Kidney (tissue), 14 donors: ENCODE measurements around the gene KLHL3. TPM values are rescaled to one million over a fixed set of nuclear protein-coding genes. Genes with fewer than 3 reads are reported as not detected.

Experiments
- DNase-seq, 5 donors: peaks; one replicate each; pipeline ENCODE4 v3.0.0-alpha.2; 2013 to 2020
- FAIRE-seq: peaks from 2 replicates; lab custom pipeline; 2012; peaks lifted over from hg19 to GRCh38; lab: Jason Lieb, UNC
- H3K27ac ChIP-seq, 2 donors: one replicate each; pipeline ENCODE4 v1.7.0; 2013; ENCODE audit warnings: low read depth in 2 of 2, low read length in 2 of 2, inconsistent platforms in 1 of 2
- H3K27me3 ChIP-seq: one replicate; pipeline ENCODE4 v1.7.1; 2013; ENCODE audit warnings: low read length, inconsistent platforms; ENCODE audit not compliant: control insufficient read depth, insufficient read depth
- H3K36me3 ChIP-seq, 3 donors: one replicate each; pipeline versions ENCODE4 v1.7.0 to v1.7.1; 2013; ENCODE audit warnings: low read length in 3 of 3, control low read depth in 1 of 3, inconsistent platforms in 1 of 3; ENCODE audit not compliant: insufficient read depth in 3 of 3, control insufficient read depth in 2 of 3
- H3K4me1 ChIP-seq, 3 donors: one replicate each; pipeline versions ENCODE4 v1.7.0 to v1.7.1; 2013; ENCODE audit warnings: low read length in 3 of 3, inconsistent platforms in 1 of 3, low read depth in 1 of 3; ENCODE audit not compliant: control insufficient read depth in 2 of 3, insufficient read depth in 2 of 3
- H3K4me3 ChIP-seq, 3 donors: one replicate each; pipeline versions ENCODE4 v1.7.0 to v1.8.1; 2013; ENCODE audit warnings: low read length in 3 of 3, control low read depth in 1 of 3, inconsistent platforms in 1 of 3
- H3K9ac ChIP-seq, 3 donors: one replicate each; pipeline versions ENCODE4 v1.7.0 to v1.7.1; 2013; ENCODE audit warnings: low read length in 3 of 3, control low read depth in 1 of 3, inconsistent platforms in 1 of 3
- H3K9me3 ChIP-seq, 3 donors: one replicate each; pipeline versions ENCODE4 v1.7.0 to v1.7.1; 2013; ENCODE audit warnings: low read length in 3 of 3, control low read depth in 1 of 3, inconsistent platforms in 1 of 3; ENCODE audit not compliant: control insufficient read depth in 2 of 3, insufficient read depth in 1 of 3
- CTCF ChIP-seq: IDR thresholded peaks from 3 replicates; pipeline ENCODE4 v1.5.1; 2012; ENCODE audit warnings: mild to moderate bottlenecking, moderate library complexity, borderline replicate concordance; ENCODE audit not compliant: insufficient read depth; ENCODE audit errors: extremely low read depth
- intact Hi-C: fragments of 100-400 bp; cut with DNase I; formaldehyde crosslinking; loops from one replicate; pipeline ENCODE4 v1.11.1; 2022
- polyA plus RNA-seq: library from polyadenylated mRNA; stranded (reverse); fragments of 350-450 nt; fragmentation: Illumina TruSeq; extraction: RNeasy Lipid Tissue Mini Kit (QIAGEN cat#74804); gene quantifications from one replicate; pipeline ENCODE4 v1.2.3, GENCODE V29; 2014; ENCODE audit warnings: low read depth, low replicate concordance; ENCODE audit not compliant: insufficient read depth
- total RNA-seq: library from RNA; stranded (reverse); fragmentation: NEBNext Ultra II Directional; extraction: Animal tissue kit (Norgen Biotek cat#: 25700); gene quantifications from one replicate; pipeline ENCODE4 v1.2.1, GENCODE V29; 2021
- donor health status: control.
- donor health status: control.
- donor health status: control.
- donor health status: control.
- donor health status: control.
- donor health status: DM: yes; HTN: yes; CAD: no.
- donor health status: Normal renal cell carcinoma (clear cell type).

Gene KLHL3
- total and polyA plus RNA-seq, 2 donors from 2014 or later = 8.6 to 15.0 TPM

- Histone ChIP-seq H3K4me1 (peaks cover 0 to 15% (median 4%) of the 10 kb centered on the region in 3 donors), H3K9ac (no peak overlapping the region), H3K9me3 (no peaks in the 10 kb centered on the region), H3K27ac (peak overlapping the region; percentile 34 to 39), H3K4me3 (no peak overlapping the region), H3K36me3 (peaks cover 0 to 10% (median 7%) of the 10 kb centered on the region in 3 donors), H3K27me3 (no peaks in the 10 kb centered on the region)
- no peak for FAIRE-seq
- DNase-seq = peak in 1 of 5 donors; percentile 33
- TF ChIP-seq CTCF = no peak
- intact Hi-C loops = no loop called here
Observed at GRCh38 chr5:137693951-137694721, 41.8 kb downstream of the KLHL3 start.

- H3K4me1 ChIP-seq = peaks cover 0 to 15% (median 3%) of the 10 kb centered on the region in 3 donors
- H3K4me3 ChIP-seq = no peak overlapping the region
- H3K9ac ChIP-seq = no peak overlapping the region
- intact Hi-C loops = no loop called here
- FAIRE-seq = no peak
- H3K27ac ChIP-seq = peak overlapping the region; percentile 39 to 78
- no peak for TF ChIP-seq CTCF
- no peak for DNase-seq
- no peaks in the 10 kb centered on the region for H3K9me3 ChIP-seq
- H3K36me3 ChIP-seq = peaks cover 0 to 11% (median 7%) of the 10 kb centered on the region in 3 donors
- H3K27me3 ChIP-seq = no peaks in the 10 kb centered on the region
Observed at GRCh38 chr5:137693307-137693950, 42.5 kb downstream of the KLHL3 start.

GRCh38 chr5:137689306-137689705 lies 46.6 kb downstream of the KLHL3 start:
- Histone ChIP-seq H3K9me3 (no peaks in the 10 kb centered on the region), H3K36me3 (peaks cover 0 to 7% (median 3%) of the 10 kb centered on the region in 3 donors), H3K27me3 (no peaks in the 10 kb centered on the region), H3K4me1 (peaks cover 0 to 2% (median under 1%) of the 10 kb centered on the region in 3 donors), H3K27ac (no peak overlapping the region), H3K9ac (no peak overlapping the region), H3K4me3 (no peak overlapping the region)
- intact Hi-C loops = no loop called here
- TF ChIP-seq CTCF = no peak
- DNase-seq = no peak
- FAIRE-seq = no peak
